SH-SY5Y (cell line): ENCODE measurements around the gene CD274.

Experiments used
- GATA2 ChIP-seq: IDR thresholded peaks from 2 replicates; pipeline ENCODE4 v1.6.1; 2011; ENCODE audit warnings: mild to moderate bottlenecking, low read depth, low read length
- GATA3 ChIP-seq: IDR thresholded peaks from 2 replicates; pipeline ENCODE4 v1.6.1; 2011; ENCODE audit warnings: low read depth, mild to moderate bottlenecking, low read length, moderate library complexity

DNA sequence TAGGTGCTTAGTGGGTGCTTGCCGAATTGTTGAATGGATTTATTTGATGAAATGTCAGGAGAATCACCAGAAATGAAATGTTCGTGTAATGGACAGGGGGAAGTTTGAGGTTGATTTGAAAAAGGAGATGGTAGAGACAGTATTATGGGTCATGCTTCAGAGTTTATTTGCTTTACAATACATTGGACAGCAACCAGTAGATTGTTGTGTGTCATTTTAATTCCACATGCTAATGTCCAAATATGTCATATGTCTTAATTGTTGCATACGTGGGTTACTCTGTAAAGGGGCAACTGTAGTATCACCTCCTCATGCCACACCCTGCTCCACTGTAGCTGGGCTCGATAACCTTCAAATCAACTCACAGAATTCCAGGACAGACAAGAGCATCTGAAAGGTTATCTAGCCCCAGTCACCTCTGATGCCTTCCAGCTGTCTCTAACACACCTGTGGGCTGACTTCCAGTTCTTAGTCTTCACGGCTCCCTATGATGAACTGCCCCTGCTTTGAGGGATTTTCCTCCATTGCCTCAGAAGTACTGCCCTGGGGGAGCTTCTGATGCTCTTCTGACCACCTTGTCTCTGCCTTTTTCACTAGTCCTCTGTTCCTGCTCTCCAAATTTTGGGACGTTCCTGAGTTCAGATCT is 61.7 kb downstream of the CD274 start:
- no peak for TF ChIP-seq GATA2
- no peak for TF ChIP-seq GATA3
